HL-60 (cell line): ENCODE data around the gene ST3GAL4.

ENCODE experiments used
- GABPA ChIP-seq: IDR thresholded peaks from 2 replicates; pipeline ENCODE4 v1.6.1; 2012; ENCODE audit warnings: low read depth
- POLR2AphosphoS5 ChIP-seq: IDR thresholded peaks from 2 replicates; pipeline ENCODE4 v1.6.1; 2012; ENCODE audit warnings: low read depth
- SPI1 ChIP-seq: IDR thresholded peaks from 2 replicates; pipeline ENCODE4 v1.6.1; 2012; ENCODE audit warnings: low read depth, mild to moderate bottlenecking, borderline replicate concordance
- TF ChIP-seq, protein P1 (sequence below): IDR thresholded peaks from one replicate; pipeline ENCODE4 v1.5.1; 2011; ENCODE audit warnings: low read length, control low read depth, inconsistent platforms; ENCODE audit not compliant: insufficient read depth

DNA sequence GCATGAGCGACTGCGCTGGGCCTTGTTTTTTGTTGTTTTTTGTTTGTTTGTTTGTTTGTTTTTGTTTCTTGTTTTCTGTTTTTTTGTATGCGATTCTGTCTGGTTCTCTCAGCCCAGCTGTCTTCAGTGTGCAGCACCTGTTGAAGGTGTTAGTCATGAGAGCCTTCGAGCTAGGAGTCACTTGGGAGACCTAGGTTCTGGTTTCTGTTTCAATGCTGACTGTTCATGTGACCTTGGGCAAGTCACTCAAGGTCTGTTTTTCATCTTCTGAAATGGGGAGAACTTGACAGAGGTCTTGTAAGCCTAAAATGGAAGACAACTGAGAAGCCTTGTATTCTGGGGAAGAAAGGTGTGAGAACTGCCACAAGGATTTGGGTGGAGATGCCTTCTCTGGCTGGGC lies 49.8 kb upstream of the ST3GAL4 start:
- TF ChIP-seq, protein P1, sequence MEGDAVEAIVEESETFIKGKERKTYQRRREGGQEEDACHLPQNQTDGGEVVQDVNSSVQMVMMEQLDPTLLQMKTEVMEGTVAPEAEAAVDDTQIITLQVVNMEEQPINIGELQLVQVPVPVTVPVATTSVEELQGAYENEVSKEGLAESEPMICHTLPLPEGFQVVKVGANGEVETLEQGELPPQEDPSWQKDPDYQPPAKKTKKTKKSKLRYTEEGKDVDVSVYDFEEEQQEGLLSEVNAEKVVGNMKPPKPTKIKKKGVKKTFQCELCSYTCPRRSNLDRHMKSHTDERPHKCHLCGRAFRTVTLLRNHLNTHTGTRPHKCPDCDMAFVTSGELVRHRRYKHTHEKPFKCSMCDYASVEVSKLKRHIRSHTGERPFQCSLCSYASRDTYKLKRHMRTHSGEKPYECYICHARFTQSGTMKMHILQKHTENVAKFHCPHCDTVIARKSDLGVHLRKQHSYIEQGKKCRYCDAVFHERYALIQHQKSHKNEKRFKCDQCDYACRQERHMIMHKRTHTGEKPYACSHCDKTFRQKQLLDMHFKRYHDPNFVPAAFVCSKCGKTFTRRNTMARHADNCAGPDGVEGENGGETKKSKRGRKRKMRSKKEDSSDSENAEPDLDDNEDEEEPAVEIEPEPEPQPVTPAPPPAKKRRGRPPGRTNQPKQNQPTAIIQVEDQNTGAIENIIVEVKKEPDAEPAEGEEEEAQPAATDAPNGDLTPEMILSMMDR, result no peak
- TF ChIP-seq POLR2AphosphoS5 (no peak), GABPA (no peak), SPI1 (no peak)
